Measurements from ENCODE around the gene TP73. TPM values are rescaled to one million over a fixed set of nuclear protein-coding genes. Genes with fewer than 3 reads are reported as not detected.
A peak's percentile ranks its signal among the peaks of the same experiment; 100 is the strongest.

TP73 gene
- total and polyA plus RNA-seq, 9 donors, result 0.52 to 2.5 (median 1.2) TPM

GRCh38 chr1:3767328-3767925 lies 115.1 kb downstream of the TP73 start:
- Histone ChIP-seq H3K27ac (ENCODE audit: low read length) (no peak overlapping the region), H3K4me3 (ENCODE audit: low read length) (no peak overlapping the region), H3K9me3 (replicated peaks; ENCODE audit: control insufficient read depth, low read depth, low read length) (no peaks in the 10 kb centered on the region), H3K36me3 (ENCODE audit: control insufficient read depth, insufficient read depth, low read length) (no peaks in the 10 kb centered on the region), H3K4me1 (ENCODE audit: control insufficient read depth, insufficient read depth, low read length) (peaks cover 13% of the 10 kb centered on the region), H3K27me3 (ENCODE audit: control insufficient read depth, insufficient read depth, low read length) (peaks cover 14% of the 10 kb centered on the region)
- no peak for DNase-seq
- WGBS (ENCODE audit: insufficient coverage), result 94% methylated on average over 9 of the region's 17 CpGs

GRCh38 chr1:3768811-3769390 lies 116.6 kb downstream of the TP73 start:
- WGBS (ENCODE audit: insufficient coverage), result 86% methylated on average over 19 of the region's 22 CpGs
- Histone ChIP-seq H3K27me3 (ENCODE audit: control insufficient read depth, insufficient read depth, low read length) (peaks cover 11% of the 10 kb centered on the region), H3K4me3 (ENCODE audit: low read length) (no peak overlapping the region), H3K4me1 (ENCODE audit: control insufficient read depth, insufficient read depth, low read length) (peaks cover 20% of the 10 kb centered on the region), H3K9me3 (replicated peaks; ENCODE audit: control insufficient read depth, low read depth, low read length) (no peaks in the 10 kb centered on the region), H3K36me3 (ENCODE audit: control insufficient read depth, insufficient read depth, low read length) (no peaks in the 10 kb centered on the region), H3K27ac (ENCODE audit: low read length) (no peak overlapping the region)
- DNase-seq, result no peak

- Histone ChIP-seq H3K4me1 (ENCODE audit: control insufficient read depth, insufficient read depth, low read length) (peaks cover 25% of the 10 kb centered on the region), H3K4me3 (ENCODE audit: low read length) (no peak overlapping the region), H3K27ac (ENCODE audit: low read length) (no peak overlapping the region), H3K9me3 (replicated peaks; ENCODE audit: control insufficient read depth, low read depth, low read length) (no peaks in the 10 kb centered on the region), H3K27me3 (ENCODE audit: control insufficient read depth, insufficient read depth, low read length) (peaks cover 10% of the 10 kb centered on the region), H3K36me3 (ENCODE audit: control insufficient read depth, insufficient read depth, low read length) (no peaks in the 10 kb centered on the region)
- WGBS (ENCODE audit: insufficient coverage), result 87% methylated on average over 11 of the region's 16 CpGs
- no peak for DNase-seq
Measured at GRCh38 chr1:3770047-3770765, 117.9 kb downstream of the TP73 start.

- H3K4me3 ChIP-seq (ENCODE audit: low read length), result peak overlapping the region; percentile 50
- no peak for DNase-seq
- peaks cover 36% of the 10 kb centered on the region for H3K4me1 ChIP-seq (ENCODE audit: control insufficient read depth, insufficient read depth, low read length)
- no peaks in the 10 kb centered on the region for H3K36me3 ChIP-seq (ENCODE audit: control insufficient read depth, insufficient read depth, low read length)
- no peaks in the 10 kb centered on the region for H3K9me3 ChIP-seq (replicated peaks; ENCODE audit: control insufficient read depth, low read depth, low read length)
- WGBS (ENCODE audit: insufficient coverage), result 29% methylated on average over 21 of the region's 32 CpGs
- peaks cover 10% of the 10 kb centered on the region for H3K27me3 ChIP-seq (ENCODE audit: control insufficient read depth, insufficient read depth, low read length)
- H3K27ac ChIP-seq (ENCODE audit: low read length), result no peak overlapping the region
Measured at GRCh38 chr1:3771108-3772026, 119.1 kb downstream of the TP73 start.

- peak; percentile 87 for DNase-seq
- H3K4me1 ChIP-seq (ENCODE audit: control insufficient read depth, insufficient read depth, low read length), result peaks cover 43% of the 10 kb centered on the region
- H3K27ac ChIP-seq (ENCODE audit: low read length), result no peak overlapping the region
- peak overlapping the region; percentile 50 for H3K4me3 ChIP-seq (ENCODE audit: low read length)
- no peaks in the 10 kb centered on the region for H3K9me3 ChIP-seq (replicated peaks; ENCODE audit: control insufficient read depth, low read depth, low read length)
- 0% methylated on average over 31 of the region's 61 CpGs for WGBS (ENCODE audit: insufficient coverage)
- H3K27me3 ChIP-seq (ENCODE audit: control insufficient read depth, insufficient read depth, low read length), result peaks cover 10% of the 10 kb centered on the region
- no peaks in the 10 kb centered on the region for H3K36me3 ChIP-seq (ENCODE audit: control insufficient read depth, insufficient read depth, low read length)
Measured at GRCh38 chr1:3772027-3772714, 119.9 kb downstream of the TP73 start.

- H3K27ac ChIP-seq (ENCODE audit: low read length), result peak within 1 kb of the TSS; percentile 13
- no peaks in the 10 kb centered on the region for H3K9me3 ChIP-seq (replicated peaks; ENCODE audit: control insufficient read depth, low read depth, low read length)
- WGBS (ENCODE audit: insufficient coverage), result 10% methylated on average over 39 of the region's 55 CpGs
- H3K4me3 ChIP-seq (ENCODE audit: low read length), result peak within 1 kb of the TSS; percentile 50
- peaks cover 43% of the 10 kb centered on the region for H3K4me1 ChIP-seq (ENCODE audit: control insufficient read depth, insufficient read depth, low read length)
- peak; percentile 38 for DNase-seq
- no peaks in the 10 kb centered on the region for H3K36me3 ChIP-seq (ENCODE audit: control insufficient read depth, insufficient read depth, low read length)
- H3K27me3 ChIP-seq (ENCODE audit: control insufficient read depth, insufficient read depth, low read length), result peaks cover 8% of the 10 kb centered on the region
Measured at GRCh38 chr1:3772715-3773571, 120.6 kb downstream of the TP73 start, which contains the start of gene SMIM1. TSS of gene SMIM1 (plus strand) at chr1:3772749. CDS start at chr1:3775374, 2,625 bp downstream.

- WGBS (ENCODE audit: insufficient coverage), result 53% methylated on average over 10 of the region's 16 CpGs
- H3K27me3 ChIP-seq (ENCODE audit: control insufficient read depth, insufficient read depth, low read length), result peaks cover 8% of the 10 kb centered on the region
- H3K36me3 ChIP-seq (ENCODE audit: control insufficient read depth, insufficient read depth, low read length), result peaks cover 7% of the 10 kb centered on the region
- H3K27ac ChIP-seq (ENCODE audit: low read length), result peak overlapping the region; percentile 13
- no peak for DNase-seq
- no peak overlapping the region for H3K4me3 ChIP-seq (ENCODE audit: low read length)
- no peaks in the 10 kb centered on the region for H3K9me3 ChIP-seq (replicated peaks; ENCODE audit: control insufficient read depth, low read depth, low read length)
- peaks cover 50% of the 10 kb centered on the region for H3K4me1 ChIP-seq (ENCODE audit: control insufficient read depth, insufficient read depth, low read length)
Measured at GRCh38 chr1:3773572-3774275, 121.4 kb downstream of the TP73 start.

- WGBS (ENCODE audit: insufficient coverage), result 68% methylated on average over 7 of the region's 19 CpGs
- peaks cover 54% of the 10 kb centered on the region for H3K4me1 ChIP-seq (ENCODE audit: control insufficient read depth, insufficient read depth, low read length)
- no peak for DNase-seq
Measured at GRCh38 chr1:3774276-3774945, 122.1 kb downstream of the TP73 start.

More at GRCh38 chr1:3774276-3774945, 122.1 kb downstream of the TP73 start:
- H3K9me3 ChIP-seq (replicated peaks; ENCODE audit: control insufficient read depth, low read depth, low read length), result no peaks in the 10 kb centered on the region
- H3K36me3 ChIP-seq (ENCODE audit: control insufficient read depth, insufficient read depth, low read length), result peaks cover 13% of the 10 kb centered on the region
- no peak overlapping the region for H3K27ac ChIP-seq (ENCODE audit: low read length)
- no peak overlapping the region for H3K4me3 ChIP-seq (ENCODE audit: low read length)
- H3K27me3 ChIP-seq (ENCODE audit: control insufficient read depth, insufficient read depth, low read length), result peaks cover 8% of the 10 kb centered on the region

Data from muscle of leg (tissue), 11 donors.